GM15510 (cell line): ENCODE results near the gene NOTCH4.

Experiments used
- POLR2A ChIP-seq: IDR thresholded peaks from 3 replicates; pipeline ENCODE4 v1.6.1; 2011; ENCODE audit warnings: borderline replicate concordance; ENCODE audit not compliant: insufficient read length; ENCODE audit errors: extremely low read depth

The NOTCH4 gene

GRCh38 chr6:32198866-32199265, 25.0 kb downstream of the NOTCH4 start:
- no peak for TF ChIP-seq POLR2A

- TF ChIP-seq POLR2A: no peak
Observed at GRCh38 chr6:32198345-32198696, 25.5 kb downstream of the NOTCH4 start.

DNA sequence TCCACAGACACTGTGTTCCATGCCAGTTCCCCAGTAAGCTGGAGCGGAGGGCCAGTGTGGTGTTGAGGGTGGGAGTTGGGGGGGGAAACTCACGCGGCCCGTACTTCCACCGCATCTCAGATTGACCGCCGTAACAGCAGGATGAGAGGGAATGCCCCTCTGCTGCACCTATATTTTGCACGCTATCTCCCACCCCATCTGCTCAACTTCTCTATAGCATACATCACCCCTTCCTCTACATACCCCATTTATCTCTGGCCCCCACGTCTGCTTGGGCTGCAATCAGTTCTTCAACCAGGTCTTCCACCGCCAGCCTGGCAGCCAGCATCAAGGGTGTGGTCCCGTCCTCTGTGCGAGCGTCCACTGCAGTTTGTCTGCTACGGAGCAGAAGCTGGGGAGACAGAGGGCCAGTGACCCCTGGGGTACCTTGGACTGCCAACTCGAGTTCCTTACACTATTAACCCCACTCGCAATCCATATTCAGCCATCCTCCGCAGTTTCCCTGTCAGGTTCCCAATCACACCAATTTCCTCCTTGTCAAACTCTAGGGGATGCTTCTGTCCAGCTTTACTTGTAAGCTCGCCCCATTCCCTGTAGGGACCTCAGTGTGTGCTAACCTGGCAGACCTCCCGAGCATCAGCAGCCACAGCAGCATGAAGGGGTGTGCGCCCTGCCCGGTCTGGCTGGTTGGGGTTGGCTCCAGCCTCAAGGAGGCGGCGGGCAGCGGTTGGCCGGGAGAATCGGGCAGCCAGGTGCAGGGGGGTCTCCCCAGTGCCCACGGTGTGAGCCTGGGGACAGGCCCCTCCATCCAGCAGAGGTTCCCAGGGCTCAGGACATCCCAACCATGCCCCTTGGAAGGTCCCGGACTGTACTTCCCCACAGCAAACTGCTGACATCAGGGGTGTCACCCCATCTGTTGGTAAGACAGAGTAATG, 26.9 kb downstream of the NOTCH4 start:
- TF ChIP-seq POLR2A: no peak

DNA sequence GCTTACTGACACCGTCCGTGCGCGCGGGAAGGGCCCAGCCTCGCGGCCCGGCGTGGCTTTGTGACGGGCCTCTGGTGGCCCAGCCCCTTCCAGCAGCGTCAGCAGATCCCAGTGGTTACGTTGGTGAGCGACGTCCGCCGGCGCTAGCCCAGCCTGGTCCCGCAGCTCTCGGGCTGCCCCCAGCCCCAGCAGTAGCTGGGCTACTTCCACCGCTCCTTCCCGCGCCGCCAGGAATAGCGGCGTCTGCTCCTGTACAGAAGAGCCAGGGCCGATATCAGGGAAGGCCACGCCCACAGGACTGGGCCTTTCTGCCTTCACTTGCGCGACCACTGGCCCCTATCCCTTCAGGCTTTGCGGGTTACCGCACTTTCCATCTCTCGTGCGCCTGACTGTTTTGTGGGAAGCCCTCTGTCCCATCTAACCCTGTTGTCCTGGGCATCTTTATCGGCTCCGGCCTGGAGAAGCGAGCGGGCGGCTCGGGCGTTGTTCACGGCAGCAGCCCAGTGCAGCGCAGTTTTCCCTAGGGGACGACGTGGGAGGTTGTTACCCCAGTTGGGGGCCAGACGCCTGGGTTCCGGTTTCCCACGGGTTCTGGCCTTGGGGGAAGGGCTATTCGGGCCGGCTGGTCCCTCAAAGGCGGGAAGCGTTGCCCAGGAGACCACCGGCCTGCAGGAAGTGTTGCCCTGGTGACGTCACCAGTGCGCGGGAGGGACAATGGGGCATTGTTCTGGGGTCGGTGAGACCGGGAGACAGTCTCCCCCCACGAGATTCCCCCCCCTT, 27.8 kb downstream of the NOTCH4 start:
- peak; percentile 93 for TF ChIP-seq POLR2A

- no peak for TF ChIP-seq POLR2A
Observed at GRCh38 chr6:32195652-32195901, 28.3 kb downstream of the NOTCH4 start.

GRCh38 chr6:32194825-32195651, 28.8 kb downstream of the NOTCH4 start:
- TF ChIP-seq POLR2A: peak; percentile 54

DNA sequence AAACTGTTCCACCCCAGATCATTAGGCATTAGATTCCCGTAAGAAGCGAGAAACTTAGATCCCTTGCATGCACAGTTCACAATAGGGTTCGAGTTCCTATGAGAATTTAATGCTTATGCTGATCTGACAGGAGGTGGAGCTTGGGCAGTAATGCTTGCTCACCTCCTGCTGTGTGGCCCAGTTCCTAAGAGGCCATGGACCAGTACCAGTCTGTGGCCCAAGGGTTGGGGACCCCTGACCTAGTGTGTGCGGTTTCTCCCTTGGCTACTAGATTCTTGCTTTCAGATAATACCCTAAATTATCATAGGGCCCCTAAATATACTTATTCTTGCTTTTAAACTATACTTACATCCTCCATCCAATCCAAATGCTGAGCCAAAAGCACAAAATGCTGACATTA, 29.5 kb downstream of the NOTCH4 start:
- no peak for TF ChIP-seq POLR2A

- peak; percentile 51 for TF ChIP-seq POLR2A
Observed at GRCh38 chr6:32192608-32193039, 31.2 kb downstream of the NOTCH4 start, which contains the start of gene GPSM3. TSS of gene GPSM3 (minus strand) at chr6:32192643. CDS start at chr6:32192513, 130 bp downstream.

GRCh38 chr6:32191696-32192607, 31.9 kb downstream of the NOTCH4 start:
- TF ChIP-seq POLR2A: no peak

GRCh38 chr6:32190911-32191677, 32.8 kb downstream of the NOTCH4 start:
- TF ChIP-seq POLR2A: no peak

- peak; percentile 68 for TF ChIP-seq POLR2A
Observed at GRCh38 chr6:32190054-32190851, 33.6 kb downstream of the NOTCH4 start, which contains the start of gene PBX2. TSS of gene PBX2 (minus strand) at chr6:32190202. CDS start at chr6:32189915, 287 bp downstream.

- TF ChIP-seq POLR2A: no peak
Observed at GRCh38 chr6:32189742-32190053, 34.2 kb downstream of the NOTCH4 start.
